Measurements from ENCODE around the gene COPS4.

COPS4 gene

GRCh38 chr4:83114576-83114975 is 79.6 kb downstream of the COPS4 start, which contains the start of gene PLAC8:
Gene PLAC8, minus strand, starts transcription at chr4:83114729. Its CDS starts 6,808 bp downstream, at chr4:83107921.
- ATAC-seq: 0 out of 3 replicates have a peak, but pooled peaks have one; percentile 5
- TF ChIP-seq TCF4 (CRISPR knock-in tag; IDR thresholded peaks at IDR 0.05; ENCODE audit: borderline replicate concordance) (no peak), SNAI2 (CRISPR knock-in tag; IDR thresholded peaks at IDR 0.05) (no peak), ZNF70 (CRISPR knock-in tag; IDR thresholded peaks at IDR 0.05) (no peak), ISL1 (CRISPR knock-in tag; IDR thresholded peaks at IDR 0.05) (no peak), BACH2 (CRISPR knock-in tag; IDR thresholded peaks at IDR 0.05; ENCODE audit: borderline replicate concordance) (no peak), CREB5 (CRISPR knock-in tag; IDR thresholded peaks at IDR 0.05; ENCODE audit: low read depth) (no peak), OSR1 (CRISPR knock-in tag; IDR thresholded peaks at IDR 0.05) (no peak), ZFP30 (CRISPR knock-in tag; IDR thresholded peaks at IDR 0.05) (no peak), ZNF565 (CRISPR knock-in tag; conservative IDR thresholded peaks at IDR 0.05; ENCODE audit: low read depth) (no peak), PPARA (CRISPR knock-in tag; IDR thresholded peaks at IDR 0.05; ENCODE audit: borderline replicate concordance) (no peak), GLIS3 (CRISPR knock-in tag; IDR thresholded peaks at IDR 0.05) (no peak), ARNTL (CRISPR knock-in tag; IDR thresholded peaks at IDR 0.05; ENCODE audit: borderline replicate concordance, low read depth) (no peak), RARB (CRISPR knock-in tag; IDR thresholded peaks at IDR 0.05) (no peak)
- TF ChIP-seq, protein P1, sequence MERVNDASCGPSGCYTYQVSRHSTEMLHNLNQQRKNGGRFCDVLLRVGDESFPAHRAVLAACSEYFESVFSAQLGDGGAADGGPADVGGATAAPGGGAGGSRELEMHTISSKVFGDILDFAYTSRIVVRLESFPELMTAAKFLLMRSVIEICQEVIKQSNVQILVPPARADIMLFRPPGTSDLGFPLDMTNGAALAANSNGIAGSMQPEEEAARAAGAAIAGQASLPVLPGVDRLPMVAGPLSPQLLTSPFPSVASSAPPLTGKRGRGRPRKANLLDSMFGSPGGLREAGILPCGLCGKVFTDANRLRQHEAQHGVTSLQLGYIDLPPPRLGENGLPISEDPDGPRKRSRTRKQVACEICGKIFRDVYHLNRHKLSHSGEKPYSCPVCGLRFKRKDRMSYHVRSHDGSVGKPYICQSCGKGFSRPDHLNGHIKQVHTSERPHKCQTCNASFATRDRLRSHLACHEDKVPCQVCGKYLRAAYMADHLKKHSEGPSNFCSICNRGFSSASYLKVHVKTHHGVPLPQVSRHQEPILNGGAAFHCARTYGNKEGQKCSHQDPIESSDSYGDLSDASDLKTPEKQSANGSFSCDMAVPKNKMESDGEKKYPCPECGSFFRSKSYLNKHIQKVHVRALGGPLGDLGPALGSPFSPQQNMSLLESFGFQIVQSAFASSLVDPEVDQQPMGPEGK (CRISPR knock-in tag; IDR thresholded peaks at IDR 0.05; ENCODE audit: borderline replicate concordance): no peak

GRCh38 chr4:83115000-83115399 is 80.0 kb downstream of the COPS4 start:
- TF ChIP-seq TCF4 (CRISPR knock-in tag; IDR thresholded peaks at IDR 0.05; ENCODE audit: borderline replicate concordance): no peak
- TF ChIP-seq RARB (CRISPR knock-in tag; IDR thresholded peaks at IDR 0.05): no peak
- TF ChIP-seq ZNF565 (CRISPR knock-in tag; conservative IDR thresholded peaks at IDR 0.05; ENCODE audit: low read depth): no peak
- TF ChIP-seq CREB5 (CRISPR knock-in tag; IDR thresholded peaks at IDR 0.05; ENCODE audit: low read depth): no peak
- TF ChIP-seq TOX (CRISPR knock-in tag; IDR thresholded peaks at IDR 0.05; ENCODE audit: borderline replicate concordance): no peak
- no peak for TF ChIP-seq PPARA (CRISPR knock-in tag; IDR thresholded peaks at IDR 0.05; ENCODE audit: borderline replicate concordance)
- no peak for TF ChIP-seq ZC3H10 (CRISPR knock-in tag; IDR thresholded peaks at IDR 0.05)
- no peak for TF ChIP-seq GLIS3 (CRISPR knock-in tag; IDR thresholded peaks at IDR 0.05)
- TF ChIP-seq OSR1 (CRISPR knock-in tag; IDR thresholded peaks at IDR 0.05): no peak
- TF ChIP-seq, protein P2, sequence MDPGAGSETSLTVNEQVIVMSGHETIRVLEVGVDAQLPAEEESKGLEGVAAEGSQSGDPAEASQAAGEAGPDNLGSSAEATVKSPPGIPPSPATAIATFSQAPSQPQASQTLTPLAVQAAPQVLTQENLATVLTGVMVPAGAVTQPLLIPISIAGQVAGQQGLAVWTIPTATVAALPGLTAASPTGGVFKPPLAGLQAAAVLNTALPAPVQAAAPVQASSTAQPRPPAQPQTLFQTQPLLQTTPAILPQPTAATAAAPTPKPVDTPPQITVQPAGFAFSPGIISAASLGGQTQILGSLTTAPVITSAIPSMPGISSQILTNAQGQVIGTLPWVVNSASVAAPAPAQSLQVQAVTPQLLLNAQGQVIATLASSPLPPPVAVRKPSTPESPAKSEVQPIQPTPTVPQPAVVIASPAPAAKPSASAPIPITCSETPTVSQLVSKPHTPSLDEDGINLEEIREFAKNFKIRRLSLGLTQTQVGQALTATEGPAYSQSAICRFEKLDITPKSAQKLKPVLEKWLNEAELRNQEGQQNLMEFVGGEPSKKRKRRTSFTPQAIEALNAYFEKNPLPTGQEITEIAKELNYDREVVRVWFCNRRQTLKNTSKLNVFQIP (CRISPR knock-in tag; IDR thresholded peaks at IDR 0.05; ENCODE audit: borderline replicate concordance, low read depth): no peak
- TF ChIP-seq SNAI2 (CRISPR knock-in tag; IDR thresholded peaks at IDR 0.05): no peak
- no peak for TF ChIP-seq ISL1 (CRISPR knock-in tag; IDR thresholded peaks at IDR 0.05)
- TF ChIP-seq ARNTL (CRISPR knock-in tag; IDR thresholded peaks at IDR 0.05; ENCODE audit: borderline replicate concordance, low read depth): no peak
- TF ChIP-seq ZFP3 (CRISPR knock-in tag; IDR thresholded peaks at IDR 0.05): no peak
- TF ChIP-seq BACH2 (CRISPR knock-in tag; IDR thresholded peaks at IDR 0.05; ENCODE audit: borderline replicate concordance): no peak
- no peak for TF ChIP-seq ESRRG (CRISPR knock-in tag; IDR thresholded peaks at IDR 0.05)
- TF ChIP-seq, protein P1 (CRISPR knock-in tag; IDR thresholded peaks at IDR 0.05; ENCODE audit: borderline replicate concordance): no peak
- ATAC-seq: peak; percentile 20; the same call in 1 of the 3 replicates

DNA sequence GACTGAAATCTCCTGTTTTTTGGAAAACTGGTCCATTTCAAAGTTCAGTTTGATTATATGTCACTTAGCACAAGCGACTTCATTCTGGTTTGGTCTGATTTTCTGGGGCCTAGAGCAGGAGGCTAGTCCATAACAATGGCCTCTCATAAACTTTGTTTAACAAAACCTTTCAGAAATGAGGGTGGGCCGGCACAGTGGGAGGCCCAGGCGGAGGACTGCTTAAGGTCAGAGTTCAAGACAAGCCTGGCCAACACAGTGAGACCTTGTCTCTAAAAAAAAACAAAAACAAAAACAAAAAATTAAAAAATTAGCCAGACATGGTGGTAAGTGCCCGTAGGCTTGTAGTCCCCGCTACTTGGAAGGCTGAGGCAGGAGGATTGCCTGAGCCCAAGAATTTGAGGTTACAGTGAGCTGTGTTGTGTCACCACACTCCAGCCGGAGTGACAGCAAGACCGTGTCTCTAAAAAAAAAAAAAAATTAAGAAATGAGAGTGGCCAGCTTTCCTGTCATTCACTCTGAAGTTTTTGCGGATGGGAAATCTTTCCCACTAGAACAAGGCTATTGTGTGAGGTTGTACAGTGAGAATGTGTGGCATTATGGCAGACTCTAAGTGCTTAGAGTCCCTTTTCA is 80.8 kb downstream of the COPS4 start:
- no peak for ATAC-seq
- TF ChIP-seq TCF4 (CRISPR knock-in tag; IDR thresholded peaks at IDR 0.05; ENCODE audit: borderline replicate concordance) (no peak), CREB5 (CRISPR knock-in tag; IDR thresholded peaks at IDR 0.05; ENCODE audit: low read depth) (no peak), CSDC2 (CRISPR knock-in tag; IDR thresholded peaks at IDR 0.05) (no peak), ZC3H10 (CRISPR knock-in tag; IDR thresholded peaks at IDR 0.05) (no peak), TOX (CRISPR knock-in tag; IDR thresholded peaks at IDR 0.05; ENCODE audit: borderline replicate concordance) (no peak), TSHZ2 (CRISPR knock-in tag; IDR thresholded peaks at IDR 0.05) (no peak), ISL1 (CRISPR knock-in tag; IDR thresholded peaks at IDR 0.05) (no peak), RARB (CRISPR knock-in tag; IDR thresholded peaks at IDR 0.05) (no peak)

Data from SK-N-SH treated with all-trans-retinoic acid at 6 μM for 48 hours (cell line).